WTC11 (cell line): ENCODE data around the gene NDUFA13. TPM values are rescaled to one million over a fixed set of nuclear protein-coding genes. Genes with fewer than 3 reads are reported as not detected.

ENCODE experiments used
- ATAC-seq: fragments of 200-7000 bp; cut with Tn5 transposase; 2 replicates; pipeline ENCODE4 v1.10.0; 2021; ENCODE audit warnings: mild to moderate bottlenecking, moderate library complexity
- CTCF ChIA-PET: fragments of 300-600 bp; sonication (Branson Sonifier 250); formaldehyde crosslinking; loops from one replicate; lab custom pipeline; 2021; ENCODE audit warnings: antibody characterized with exemption; lab: Charles Lee
- POLR2A ChIA-PET: fragments of 350-600 bp; sonication (Branson Sonifier 250); formaldehyde crosslinking; loops from one replicate; lab custom pipeline; 2021; ENCODE audit warnings: antibody characterized with exemption; lab: Charles Lee
- DNase-seq: peaks from one replicate; pipeline ENCODE4 v3.0.0; 2021; ENCODE audit warnings: low spot score
- H3K27ac Mint-ChIP-seq: 2 replicates; pipeline ENCODE4 v1.8.0; 2021; ENCODE audit warnings: mixed read lengths
- H3K27me3 Mint-ChIP-seq: 2 replicates; pipeline ENCODE4 v1.8.0; 2021; ENCODE audit warnings: low read depth, mild to moderate bottlenecking, moderate library complexity, mixed read lengths
- H3K36me3 Mint-ChIP-seq: 2 replicates; pipeline ENCODE4 v1.8.0; 2021; ENCODE audit warnings: mixed read lengths
- H3K4me1 Mint-ChIP-seq: 2 replicates; pipeline ENCODE4 v1.8.0; 2022; ENCODE audit warnings: mixed read lengths
- H3K4me3 Mint-ChIP-seq: 2 replicates; pipeline ENCODE4 v1.8.0; 2021; ENCODE audit warnings: mild to moderate bottlenecking, moderate library complexity, mixed read lengths
- H3K9me3 Mint-ChIP-seq: 2 replicates; pipeline ENCODE4 v1.8.0; 2021; ENCODE audit warnings: mixed read lengths
- ATF1 ChIP-seq: sonication (generic); formaldehyde crosslinking; IDR thresholded peaks from 2 replicates; pipeline ENCODE4 v1.8.1; 2023; ENCODE audit warnings: mild to moderate bottlenecking, moderate library complexity, missing genetic modification reagents
- ATF3 ChIP-seq: sonication (generic); formaldehyde crosslinking; conservative IDR thresholded peaks from 2 replicates; pipeline ENCODE4 v1.8.1; 2022; ENCODE audit warnings: mild to moderate bottlenecking, missing genetic modification reagents
- CREM ChIP-seq: sonication (generic); formaldehyde crosslinking; IDR thresholded peaks from 2 replicates; pipeline ENCODE4 v1.8.1; 2022; ENCODE audit warnings: mild to moderate bottlenecking, missing genetic modification reagents, moderate library complexity
- E2F5 ChIP-seq: sonication (generic); formaldehyde crosslinking; IDR thresholded peaks from 2 replicates; pipeline ENCODE4 v1.8.1; 2022; ENCODE audit warnings: mild to moderate bottlenecking, moderate library complexity, missing genetic modification reagents
- ELF4 ChIP-seq: sonication (generic); formaldehyde crosslinking; IDR thresholded peaks from 2 replicates; pipeline ENCODE4 v1.8.1; 2022; ENCODE audit warnings: low read depth, mild to moderate bottlenecking, moderate library complexity, missing genetic modification reagents
- EMX1 ChIP-seq: fragments of 250-450 bp; sonication (Bioruptor Pico); IDR thresholded peaks from 2 replicates; pipeline ENCODE4 v1.8.0; 2021; ENCODE audit warnings: mild to moderate bottlenecking
- ERG ChIP-seq: fragments of 250-450 bp; sonication (Bioruptor Pico); IDR thresholded peaks from 2 replicates; pipeline ENCODE4 v1.8.0; 2021; ENCODE audit warnings: mild to moderate bottlenecking
- ETV6 ChIP-seq: sonication (generic); formaldehyde crosslinking; IDR thresholded peaks from 2 replicates; pipeline ENCODE4 v1.8.1; 2022; ENCODE audit warnings: mild to moderate bottlenecking, missing genetic modification reagents
- FOXP4 ChIP-seq: sonication (generic); formaldehyde crosslinking; IDR thresholded peaks from 2 replicates; pipeline ENCODE4 v1.8.0; 2022; ENCODE audit warnings: mild to moderate bottlenecking, missing genetic modification reagents
- HMGXB4 ChIP-seq: sonication (generic); formaldehyde crosslinking; IDR thresholded peaks from 2 replicates; pipeline ENCODE4 v1.8.1; 2023; ENCODE audit warnings: mild to moderate bottlenecking, moderate library complexity, missing genetic modification reagents
- IRF1 ChIP-seq: sonication (generic); formaldehyde crosslinking; IDR thresholded peaks from 2 replicates; pipeline ENCODE4 v1.8.0; 2023; ENCODE audit warnings: missing genetic modification reagents
- JAZF1 ChIP-seq: fragments of 250-450 bp; sonication (Bioruptor Pico); IDR thresholded peaks from 2 replicates; pipeline ENCODE4 v1.9.0; 2021; ENCODE audit warnings: moderate library complexity, mild to moderate bottlenecking, inconsistent platforms
- JUN ChIP-seq: sonication (generic); formaldehyde crosslinking; IDR thresholded peaks from 2 replicates; pipeline ENCODE4 v1.8.0; 2023; ENCODE audit warnings: mild to moderate bottlenecking, missing genetic modification reagents
- KAT7 ChIP-seq: sonication (generic); formaldehyde crosslinking; IDR thresholded peaks from 2 replicates; pipeline ENCODE4 v1.8.1; 2023; ENCODE audit warnings: missing genetic modification reagents, mild to moderate bottlenecking, borderline replicate concordance
- MLX ChIP-seq: sonication (generic); formaldehyde crosslinking; IDR thresholded peaks from 2 replicates; pipeline ENCODE4 v1.8.1; 2023; ENCODE audit warnings: mild to moderate bottlenecking, missing genetic modification reagents, moderate library complexity
- NFATC4 ChIP-seq: fragments of 250-450 bp; sonication (Bioruptor Pico); IDR thresholded peaks from 2 replicates; pipeline ENCODE4 v1.9.0; 2021; ENCODE audit warnings: mild to moderate bottlenecking
- NFYB ChIP-seq: sonication (generic); formaldehyde crosslinking; conservative IDR thresholded peaks from 2 replicates; pipeline ENCODE4 v1.8.0; 2022; ENCODE audit warnings: low read depth, missing genetic modification reagents
- NR3C1 ChIP-seq: sonication (generic); formaldehyde crosslinking; conservative IDR thresholded peaks from 2 replicates; pipeline ENCODE4 v1.8.1; 2023; ENCODE audit warnings: low read depth, mild to moderate bottlenecking, missing genetic modification reagents
- PRRX2 ChIP-seq: fragments of 250-450 bp; sonication (Bioruptor Pico); IDR thresholded peaks from 2 replicates; pipeline ENCODE4 v1.8.0; 2021; ENCODE audit warnings: mild to moderate bottlenecking
- RELA ChIP-seq: sonication (generic); formaldehyde crosslinking; IDR thresholded peaks from 2 replicates; pipeline ENCODE4 v1.8.1; 2022; ENCODE audit warnings: missing genetic modification reagents, mild to moderate bottlenecking, borderline replicate concordance
- RORB ChIP-seq: fragments of 250-450 bp; sonication (Bioruptor Pico); IDR thresholded peaks from 2 replicates; pipeline ENCODE4 v1.9.0; 2021; ENCODE audit warnings: mild to moderate bottlenecking
- SMAD3 ChIP-seq: sonication (generic); formaldehyde crosslinking; IDR thresholded peaks from 2 replicates; pipeline ENCODE4 v1.8.0; 2022; ENCODE audit warnings: missing genetic modification reagents, mild to moderate bottlenecking, borderline replicate concordance
- SMAD4 ChIP-seq: sonication (generic); formaldehyde crosslinking; IDR thresholded peaks from 2 replicates; pipeline ENCODE4 v1.8.0; 2022; ENCODE audit warnings: mild to moderate bottlenecking, missing genetic modification reagents
- SP1 ChIP-seq: sonication (generic); formaldehyde crosslinking; conservative IDR thresholded peaks from 2 replicates; pipeline ENCODE4 v1.8.1; 2022; ENCODE audit warnings: missing genetic modification reagents
- ZBTB43 ChIP-seq: sonication (generic); formaldehyde crosslinking; IDR thresholded peaks from 2 replicates; pipeline ENCODE4 v1.8.1; 2023; ENCODE audit warnings: mild to moderate bottlenecking, missing genetic modification reagents
- ZNF263 ChIP-seq: sonication (generic); formaldehyde crosslinking; IDR thresholded peaks from 2 replicates; pipeline ENCODE4 v1.8.1; 2022; ENCODE audit warnings: low read depth, mild to moderate bottlenecking, moderate library complexity, missing genetic modification reagents
- ZNF416 ChIP-seq: fragments of 250-450 bp; sonication (Bioruptor Pico); IDR thresholded peaks from 2 replicates; pipeline ENCODE4 v1.9.0; 2021; ENCODE audit warnings: mild to moderate bottlenecking, inconsistent platforms
- ZNF671 ChIP-seq: fragments of 250-450 bp; sonication (Bioruptor Pico); IDR thresholded peaks from 2 replicates; pipeline ENCODE4 v1.8.0; 2021; ENCODE audit warnings: mild to moderate bottlenecking
- total RNA-seq: library from RNA; stranded (reverse); gene quantifications from 3 replicates; pipeline ENCODE4 v1.2.3, GENCODE V29; 2021

Gene NDUFA13
- total RNA-seq, 1 experiment from 2014 or later, result 519 TPM

- TF ChIP-seq EMX1 (CRISPR knock-in tag), result no peak
- TF ChIP-seq RORB (CRISPR knock-in tag), result no peak
- no peak for TF ChIP-seq CREM (CRISPR knock-in tag)
- no peak for TF ChIP-seq KAT7 (CRISPR knock-in tag)
- no peak for TF ChIP-seq IRF1 (CRISPR knock-in tag)
Measured at GRCh38 chr19:19558055-19558454, 42.0 kb downstream of the NDUFA13 start (continued).

- TF ChIP-seq JUN (CRISPR knock-in tag), result no peak
- TF ChIP-seq SP1 (CRISPR knock-in tag), result no peak
- no peak for TF ChIP-seq ZBTB43 (CRISPR knock-in tag)
- no peak for TF ChIP-seq ZNF671 (CRISPR knock-in tag)
- no peak for TF ChIP-seq FOXP4 (CRISPR knock-in tag)
- TF ChIP-seq NFATC4 (CRISPR knock-in tag), result no peak
- TF ChIP-seq JAZF1 (CRISPR knock-in tag), result no peak
- no peak for TF ChIP-seq HMGXB4 (CRISPR knock-in tag)
- no peak for TF ChIP-seq ERG (CRISPR knock-in tag)
- TF ChIP-seq ZNF416 (CRISPR knock-in tag), result no peak
- Mint-ChIP-seq H3K4me3 (no peak overlapping the region), H3K36me3 (no peaks in the 10 kb centered on the region), H3K27me3 (no peaks in the 10 kb centered on the region), H3K9me3 (no peaks in the 10 kb centered on the region), H3K27ac (peak overlapping the region; percentile 28; the same call in 1 of the 2 replicates), H3K4me1 (peaks cover 10% of the 10 kb centered on the region)
- no peak for DNase-seq
- ChIA-PET POLR2A (no interaction called here), CTCF (interaction anchor here (2.9 kb wide), 1 partner anchor 85 kb away, joined by 17 read pairs; the partner anchor contains the start of gene GMIP)
- ATAC-seq, result no peak
Measured at GRCh38 chr19:19558636-19559035, 42.6 kb downstream of the NDUFA13 start.

- no peak overlapping the region for H3K4me3 Mint-ChIP-seq
- POLR2A ChIA-PET, result no interaction called here
- DNase-seq, result no peak
- CTCF ChIA-PET, result interaction anchor here (1.2 to 3.4 kb wide), 5 partner anchors 8 to 193 kb away, joined by 3 to 17 read pairs (median 6); partner anchors contain the start of gene GMIP
- H3K36me3 Mint-ChIP-seq, result peaks cover 5% of the 10 kb centered on the region
- H3K9me3 Mint-ChIP-seq, result peaks cover 4% of the 10 kb centered on the region; the same call in 1 of the 2 replicates
- no peaks in the 10 kb centered on the region for H3K27me3 Mint-ChIP-seq
- ATAC-seq, result no peak
- H3K4me1 Mint-ChIP-seq, result peaks cover 10% of the 10 kb centered on the region
- no peak overlapping the region for H3K27ac Mint-ChIP-seq
- TF ChIP-seq SMAD3 (CRISPR knock-in tag) (no peak), ELF4 (CRISPR knock-in tag) (no peak), EMX1 (CRISPR knock-in tag) (no peak), NR3C1 (no peak), ATF1 (CRISPR knock-in tag) (no peak), ZNF263 (CRISPR knock-in tag) (no peak), NFYB (CRISPR knock-in tag) (no peak), E2F5 (CRISPR knock-in tag) (no peak), MLX (no peak), SMAD4 (no peak), ATF3 (no peak), ETV6 (no peak), RELA (CRISPR knock-in tag) (no peak), PRRX2 (CRISPR knock-in tag) (no peak)
Measured at GRCh38 chr19:19559931-19560330, 43.9 kb downstream of the NDUFA13 start.
